Adrenal gland (tissue), 5 donors: ENCODE results near the gene RAB6B.

Source experiments
- CTCF ChIP-seq, 6 experiments: fragments of 450-650 bp in 4 of 6; fragments of 200-600 bp in 2 of 6; sonication (generic) in 1 of 6; IDR thresholded peaks; 1 replicate in 5 of 6; 2 replicates in 1 of 6; pipeline versions ENCODE4 v1.5.1 to v1.8.0; 2016 to 2021; ENCODE audit warnings: antibody characterized with exemption in 6 of 6, mild to moderate bottlenecking in 2 of 6, moderate library complexity in 1 of 6
- POLR2A ChIP-seq, 2 donors: fragments of 450-650 bp; IDR thresholded peaks; one replicate each; pipeline ENCODE4 v1.6.1; 2017; ENCODE audit warnings: antibody characterized with exemption in 2 of 2, mild to moderate bottlenecking in 2 of 2, moderate library complexity in 1 of 2
- donor health status: DM: no; HTN: no; CAD: no.

- TF ChIP-seq CTCF (IDR thresholded peaks at IDR 0.05) (no peak), POLR2A (IDR thresholded peaks at IDR 0.05) (no peak)
Observed at GRCh38 chr3:133777807-133778568, 117.7 kb downstream of the RAB6B start.
